K562 (cell line): ENCODE measurements around the gene ASIC1. TPM values are rescaled to one million over a fixed set of nuclear protein-coding genes. Genes with fewer than 3 reads are reported as not detected.

Experiments
- CEBPB ChIP-seq: fragments of 450-650 bp; IDR thresholded peaks from 2 replicates; pipeline ENCODE4 v1.6.1; 2016; ENCODE audit warnings: missing genetic modification characterization, missing compliant biosample characterization
- ETV5 ChIP-seq: sonication (generic); formaldehyde crosslinking; IDR thresholded peaks from 2 replicates; pipeline ENCODE4 v1.4.0; 2020; ENCODE audit warnings: low read depth, mild to moderate bottlenecking, missing genetic modification reagents
- FOXM1 ChIP-seq, 2 experiments: fragments of 450-650 bp in 1 of 2; sonication (generic) in 1 of 2; formaldehyde crosslinking in 1 of 2; IDR thresholded peaks; 2 replicates each; pipeline versions ENCODE4 v1.6.1 to v1.9.0; 2017 to 2022; ENCODE audit warnings: low read depth in 2 of 2, mild to moderate bottlenecking in 2 of 2, missing genetic modification reagents in 1 of 2, moderate library complexity in 1 of 2
- GABPB1 ChIP-seq: sonication (generic); formaldehyde crosslinking; IDR thresholded peaks from 2 replicates; pipeline ENCODE4 v1.8.0; 2022; ENCODE audit warnings: mild to moderate bottlenecking, missing genetic modification reagents
- ILK ChIP-seq: fragments of 450-650 bp; IDR thresholded peaks from 2 replicates; pipeline ENCODE4 v1.6.1; 2016; ENCODE audit warnings: missing genetic modification characterization, low read depth, mild to moderate bottlenecking, missing compliant biosample characterization, moderate library complexity, borderline replicate concordance
- MED1 ChIP-seq: sonication (generic); formaldehyde crosslinking; IDR thresholded peaks from 2 replicates; pipeline ENCODE4 v1.8.1; 2023; ENCODE audit warnings: missing genetic modification reagents, borderline replicate concordance
- MEF2A ChIP-seq: IDR thresholded peaks from 2 replicates; pipeline ENCODE4 v1.6.1; 2011; ENCODE audit warnings: low read depth, mild to moderate bottlenecking, low read length, moderate library complexity; ENCODE audit not compliant: control insufficient read depth
- MEF2D ChIP-seq: conservative IDR thresholded peaks from 2 replicates; pipeline ENCODE4 v1.6.1; 2016; ENCODE audit warnings: low read depth, missing genetic modification characterization, missing compliant biosample characterization
- NCOA1 ChIP-seq: fragments of 450-650 bp; IDR thresholded peaks from 2 replicates; pipeline ENCODE4 v1.6.1; 2016; ENCODE audit warnings: low read depth
- PHB ChIP-seq: fragments of 250-450 bp; sonication (Bioruptor Pico); IDR thresholded peaks from 2 replicates; pipeline ENCODE4 v1.5.0; 2021
- POLR3G ChIP-seq: IDR thresholded peaks from 2 replicates; pipeline ENCODE4 v1.6.1; 2011; ENCODE audit not compliant: insufficient read length, insufficient replicate concordance; ENCODE audit errors: extremely low read depth
- RBBP5 ChIP-seq: fragments of 200-600 bp; sonication (generic); IDR thresholded peaks from 2 replicates; pipeline ENCODE4 v1.6.1; 2012; ENCODE audit warnings: borderline replicate concordance, mild to moderate bottlenecking, low read length, control low read depth, inconsistent platforms; ENCODE audit not compliant: insufficient read depth, poor library complexity, severe bottlenecking
- SAP30 ChIP-seq: fragments of 200-600 bp; sonication (generic); IDR thresholded peaks from 2 replicates; pipeline ENCODE4 v1.6.1; 2012; ENCODE audit warnings: borderline replicate concordance, low read depth, mild to moderate bottlenecking, moderate library complexity, low read length, control low read depth, inconsistent platforms; ENCODE audit not compliant: insufficient read depth, poor library complexity, severe bottlenecking
- SMARCA5 ChIP-seq: fragments of 450-650 bp; IDR thresholded peaks from 2 replicates; pipeline ENCODE4 v1.6.1; 2016
- STAT5B ChIP-seq: fragments of 250-450 bp; sonication (Bioruptor Pico); IDR thresholded peaks from 2 replicates; pipeline ENCODE4 v1.8.0; 2021; ENCODE audit warnings: mild to moderate bottlenecking, inconsistent platforms
- ZBED1 ChIP-seq: IDR thresholded peaks from 2 replicates; pipeline ENCODE4 v1.6.1; 2014
- ZFX ChIP-seq: sonication (generic); formaldehyde crosslinking; IDR thresholded peaks from 2 replicates; pipeline ENCODE4 v1.8.0; 2022; ENCODE audit warnings: mild to moderate bottlenecking, missing genetic modification reagents, moderate library complexity
- ZNF217 ChIP-seq: sonication (generic); formaldehyde crosslinking; IDR thresholded peaks from 2 replicates; pipeline ENCODE4 v1.8.0; 2022; ENCODE audit warnings: mild to moderate bottlenecking, missing genetic modification reagents
- ZNF431 ChIP-seq: sonication (generic); formaldehyde crosslinking; IDR thresholded peaks from 2 replicates; pipeline ENCODE4 v1.8.0; 2022; ENCODE audit warnings: mild to moderate bottlenecking, missing genetic modification reagents
- ZNF589 ChIP-seq: fragments of 200-800 bp; sonication (Bioruptor generic); IDR thresholded peaks from 2 replicates; pipeline ENCODE4 v1.6.1; 2016; ENCODE audit warnings: low read depth, missing genetic modification characterization, missing compliant biosample characterization
- polyA plus RNA-seq, 8 experiments: library from polyadenylated mRNA; depleted of rRNA in 4 of 8; stranded (reverse) in 5 of 8; unstranded in 3 of 8; fragments of >200 nt; fragmentation: Nextera tagmentation in 2 of 8; fragmentation: Illumina TruSeq in 1 of 8; extraction: Ambion mirVana in 2 of 8; extraction: Trizol in 1 of 8; gene quantifications; 2 replicates each; pipeline versions ENCODE4 v1.2.1 to v1.2.3, GENCODE V29; 2011 to 2014; ENCODE audit warnings: inconsistent platforms in 1 of 8, missing spikeins in 1 of 8
- total RNA-seq, 7 experiments: library from RNA; depleted of rRNA in 6 of 7; stranded (reverse); fragments of >200 nt in 6 of 7; fragmentation: Illumina TruSeq in 2 of 7; extraction: Trizol in 2 of 7; gene quantifications; 2 replicates each; pipeline versions ENCODE4 v1.2.1 to v1.2.3, GENCODE V29; 2011 to 2021; ENCODE audit warnings: low replicate concordance in 1 of 7
- TF ChIP-seq, protein P1 (sequence below): fragments of 450-650 bp; formaldehyde crosslinking; IDR thresholded peaks from 2 replicates; pipeline ENCODE4 v1.4.0; 2020; ENCODE audit warnings: mild to moderate bottlenecking
- TF ChIP-seq, protein P2 (sequence below): fragments of 250-450 bp; sonication (Bioruptor Pico); IDR thresholded peaks from 2 replicates; pipeline ENCODE4 v1.4.0; 2020; ENCODE audit warnings: mild to moderate bottlenecking, moderate library complexity
- TF ChIP-seq, protein P3 (sequence below): sonication (generic); formaldehyde crosslinking; IDR thresholded peaks from 2 replicates; pipeline ENCODE4 v1.8.0; 2022; ENCODE audit warnings: mild to moderate bottlenecking, missing genetic modification reagents, borderline replicate concordance

ASIC1 gene
- total and polyA plus RNA-seq, 9 of the 15 experiments (the other 6 are each of a cell fraction or from before 2014, with no cell fraction given): 0.01 to 1.7 (median 0.45) TPM

DNA sequence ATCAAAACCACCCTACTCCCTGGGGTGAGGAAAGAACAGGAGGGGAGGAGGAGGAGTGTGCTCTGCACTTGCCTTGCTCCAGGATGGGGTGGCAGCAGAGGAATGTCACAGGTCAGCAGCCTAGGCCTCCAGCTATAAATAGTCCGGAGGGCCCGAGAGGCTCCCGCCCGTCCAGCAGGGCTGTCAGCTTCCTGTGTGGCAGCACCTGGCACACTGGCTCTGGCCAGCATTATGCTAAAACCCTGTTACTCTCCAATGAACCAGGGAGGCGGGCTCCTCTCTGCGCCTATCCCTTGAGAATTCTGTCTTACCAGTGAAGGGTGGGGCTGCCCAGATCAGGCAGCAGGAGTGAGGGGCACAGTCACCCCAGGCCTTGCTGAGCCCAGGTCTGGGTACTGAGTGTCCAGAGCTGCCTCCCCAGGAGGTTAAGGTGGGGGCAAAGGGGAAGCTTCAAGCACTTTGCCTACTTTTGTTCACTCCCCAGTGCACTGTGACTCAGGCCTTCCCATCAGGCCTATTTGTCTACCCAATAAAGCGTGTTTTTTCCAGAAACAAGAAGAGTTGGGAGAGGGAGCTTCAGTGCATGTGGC is 53.5 kb downstream of the ASIC1 start (continued):
- TF ChIP-seq ZNF431 (CRISPR knock-in tag) (no peak), ZFX (CRISPR knock-in tag) (peak; percentile 5; the same call in 1 of the 2 replicates), STAT5B (no peak), ZNF217 (CRISPR knock-in tag) (no peak), GABPB1 (CRISPR knock-in tag) (no peak), ILK (tag) (no peak), NCOA1 (no peak), MED1 (CRISPR knock-in tag) (no peak), PHB (CRISPR knock-in tag) (no peak), CEBPB (tag) (no peak), ETV5 (CRISPR knock-in tag) (no peak), ZBED1 (no peak), SAP30 (no peak), ZNF589 (CRISPR knock-in tag) (0 out of 2 replicates have a peak, but pooled peaks have one; percentile 16), FOXM1 (IDR thresholded peaks at IDR 0.05; ENCODE audit: low read depth) (no peak), FOXM1 (CRISPR knock-in tag; IDR thresholded peaks at IDR 0.05; ENCODE audit: low read depth) (no peak), SMARCA5 (no peak), POLR3G (no peak), MEF2A (peak; percentile 70; the same call in 1 of the 2 replicates), RBBP5 (peak; percentile 31), MEF2D (tag) (0 out of 2 replicates have a peak, but pooled peaks have one; percentile 42)
- TF ChIP-seq, protein P1, sequence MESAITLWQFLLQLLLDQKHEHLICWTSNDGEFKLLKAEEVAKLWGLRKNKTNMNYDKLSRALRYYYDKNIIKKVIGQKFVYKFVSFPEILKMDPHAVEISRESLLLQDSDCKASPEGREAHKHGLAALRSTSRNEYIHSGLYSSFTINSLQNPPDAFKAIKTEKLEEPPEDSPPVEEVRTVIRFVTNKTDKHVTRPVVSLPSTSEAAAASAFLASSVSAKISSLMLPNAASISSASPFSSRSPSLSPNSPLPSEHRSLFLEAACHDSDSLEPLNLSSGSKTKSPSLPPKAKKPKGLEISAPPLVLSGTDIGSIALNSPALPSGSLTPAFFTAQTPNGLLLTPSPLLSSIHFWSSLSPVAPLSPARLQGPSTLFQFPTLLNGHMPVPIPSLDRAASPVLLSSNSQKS (CRISPR knock-in tag): no peak
- TF ChIP-seq, protein P2, sequence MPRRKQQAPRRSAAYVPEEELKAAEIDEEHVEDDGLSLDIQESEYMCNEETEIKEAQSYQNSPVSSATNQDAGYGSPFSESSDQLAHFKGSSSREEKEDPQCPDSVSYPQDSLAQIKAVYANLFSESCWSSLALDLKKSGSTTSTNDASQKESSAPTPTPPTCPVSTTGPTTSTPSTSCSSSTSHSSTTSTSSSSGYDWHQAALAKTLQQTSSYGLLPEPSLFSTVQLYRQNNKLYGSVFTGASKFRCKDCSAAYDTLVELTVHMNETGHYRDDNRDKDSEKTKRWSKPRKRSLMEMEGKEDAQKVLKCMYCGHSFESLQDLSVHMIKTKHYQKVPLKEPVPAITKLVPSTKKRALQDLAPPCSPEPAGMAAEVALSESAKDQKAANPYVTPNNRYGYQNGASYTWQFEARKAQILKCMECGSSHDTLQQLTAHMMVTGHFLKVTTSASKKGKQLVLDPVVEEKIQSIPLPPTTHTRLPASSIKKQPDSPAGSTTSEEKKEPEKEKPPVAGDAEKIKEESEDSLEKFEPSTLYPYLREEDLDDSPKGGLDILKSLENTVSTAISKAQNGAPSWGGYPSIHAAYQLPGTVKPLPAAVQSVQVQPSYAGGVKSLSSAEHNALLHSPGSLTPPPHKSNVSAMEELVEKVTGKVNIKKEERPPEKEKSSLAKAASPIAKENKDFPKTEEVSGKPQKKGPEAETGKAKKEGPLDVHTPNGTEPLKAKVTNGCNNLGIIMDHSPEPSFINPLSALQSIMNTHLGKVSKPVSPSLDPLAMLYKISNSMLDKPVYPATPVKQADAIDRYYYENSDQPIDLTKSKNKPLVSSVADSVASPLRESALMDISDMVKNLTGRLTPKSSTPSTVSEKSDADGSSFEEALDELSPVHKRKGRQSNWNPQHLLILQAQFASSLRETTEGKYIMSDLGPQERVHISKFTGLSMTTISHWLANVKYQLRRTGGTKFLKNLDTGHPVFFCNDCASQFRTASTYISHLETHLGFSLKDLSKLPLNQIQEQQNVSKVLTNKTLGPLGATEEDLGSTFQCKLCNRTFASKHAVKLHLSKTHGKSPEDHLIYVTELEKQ: no peak
- TF ChIP-seq, protein P3, sequence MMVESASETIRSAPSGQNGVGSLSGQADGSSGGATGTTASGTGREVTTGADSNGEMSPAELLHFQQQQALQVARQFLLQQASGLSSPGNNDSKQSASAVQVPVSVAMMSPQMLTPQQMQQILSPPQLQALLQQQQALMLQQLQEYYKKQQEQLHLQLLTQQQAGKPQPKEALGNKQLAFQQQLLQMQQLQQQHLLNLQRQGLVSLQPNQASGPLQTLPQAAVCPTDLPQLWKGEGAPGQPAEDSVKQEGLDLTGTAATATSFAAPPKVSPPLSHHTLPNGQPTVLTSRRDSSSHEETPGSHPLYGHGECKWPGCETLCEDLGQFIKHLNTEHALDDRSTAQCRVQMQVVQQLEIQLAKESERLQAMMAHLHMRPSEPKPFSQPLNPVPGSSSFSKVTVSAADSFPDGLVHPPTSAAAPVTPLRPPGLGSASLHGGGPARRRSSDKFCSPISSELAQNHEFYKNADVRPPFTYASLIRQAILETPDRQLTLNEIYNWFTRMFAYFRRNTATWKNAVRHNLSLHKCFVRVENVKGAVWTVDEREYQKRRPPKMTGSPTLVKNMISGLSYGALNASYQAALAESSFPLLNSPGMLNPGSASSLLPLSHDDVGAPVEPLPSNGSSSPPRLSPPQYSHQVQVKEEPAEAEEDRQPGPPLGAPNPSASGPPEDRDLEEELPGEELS (CRISPR knock-in tag): no peak
